Lung (tissue), 12 donors: ENCODE measurements around the gene PLEKHO2. TPM values are rescaled to one million over a fixed set of nuclear protein-coding genes. Genes with fewer than 3 reads are reported as not detected.

Experiments used
- ATAC-seq: fragments of 200-7000 bp; cut with Tn5 transposase; one replicate; pipeline ENCODE4 v1.9.1; 2020; ENCODE audit warnings: moderate number of reproducible peaks; ENCODE audit not compliant: insufficient read depth, low FRiP score
- DNase-seq, 3 donors: peaks; one replicate each; pipeline ENCODE4 v3.0.0-alpha.2; 2013 to 2017
- H3K27ac ChIP-seq, 2 donors: one replicate each; pipeline ENCODE4 v1.5.1; 2013; ENCODE audit warnings: mild to moderate bottlenecking in 2 of 2, moderate library complexity in 2 of 2, control low read depth in 1 of 2, inconsistent platforms in 1 of 2, low read depth in 1 of 2, low read length in 1 of 2
- H3K27me3 ChIP-seq, 3 donors: one replicate each; pipeline ENCODE4 v1.5.1; 2013; ENCODE audit warnings: low read length in 2 of 3; ENCODE audit not compliant: control insufficient read depth in 3 of 3, insufficient read depth in 3 of 3
- H3K36me3 ChIP-seq, 4 donors: one replicate each; pipeline ENCODE4 v1.5.1; 2013; ENCODE audit warnings: low read length in 4 of 4, mild to moderate bottlenecking in 1 of 4, moderate library complexity in 1 of 4; ENCODE audit not compliant: control insufficient read depth in 4 of 4, insufficient read depth in 4 of 4
- H3K4me1 ChIP-seq, 5 donors: one replicate each; pipeline ENCODE4 v1.5.1; 2013; ENCODE audit warnings: low read length in 5 of 5, mild to moderate bottlenecking in 2 of 5, moderate library complexity in 1 of 5; ENCODE audit not compliant: control insufficient read depth in 5 of 5, insufficient read depth in 5 of 5
- H3K4me3 ChIP-seq: one replicate; pipeline ENCODE4 v1.5.1; 2013; ENCODE audit warnings: mild to moderate bottlenecking, control low read depth, moderate library complexity
- H3K9ac ChIP-seq, 2 donors: one replicate each; pipeline ENCODE4 v1.5.1; 2013; ENCODE audit warnings: low read length in 2 of 2, control low read depth in 1 of 2; ENCODE audit not compliant: insufficient read depth in 1 of 2
- H3K9me3 ChIP-seq, 4 donors: one replicate each; pipeline ENCODE4 v1.5.1; 2013; ENCODE audit warnings: low read length in 3 of 4, mild to moderate bottlenecking in 1 of 4, moderate library complexity in 1 of 4; ENCODE audit not compliant: control insufficient read depth in 4 of 4, insufficient read depth in 3 of 4
- CTCF ChIP-seq: IDR thresholded peaks from 2 replicates; pipeline ENCODE4 v1.5.1; 2012; ENCODE audit warnings: mild to moderate bottlenecking; ENCODE audit errors: control extremely low read depth, extremely low read depth
- WGBS, 2 donors: extraction: QIAGEN DNeasy Blood & Tissue Kit; methylation state at CpG; one replicate each; pipeline ENCODE4 v1.1.7; 2013; 5-methylcytosine and 5-hydroxymethylcytosine counted together
- polyA plus RNA-seq, 2 donors: library from polyadenylated mRNA; stranded (reverse); fragments of 200-250 nt; gene quantifications; one replicate each; pipeline ENCODE4 v1.2.1, GENCODE V29; 2013
- total RNA-seq, 2 donors: library from RNA; depleted of rRNA in 1 of 2; stranded (reverse); fragments of >200 nt in 1 of 2; gene quantifications; one replicate each; pipeline ENCODE4 v1.2.1, GENCODE V29; 2014 to 2021
- donor health status: control.
- donor health status: control.
- donor health status: Bipolar disorder and iron deficiency.
- donor health status: healthy.
- donor health status: DM: yes; HTN: yes; CAD: no.

The PLEKHO2 gene
- total and polyA plus RNA-seq, 4 donors, result 25.6 to 84.1 (median 56.1) TPM

GRCh38 chr15:64857421-64857820, 15.7 kb downstream of the PLEKHO2 start:
- ATAC-seq, result no peak

GRCh38 chr15:64858021-64858575, 16.4 kb downstream of the PLEKHO2 start:
- no peak for ATAC-seq
- H3K9ac ChIP-seq, result no peak overlapping the region
- 25 to 44% methylated on average over 6 of the region's 6 CpGs for WGBS, 2 donors
- no peaks in the 10 kb centered on the region for H3K9me3 ChIP-seq
- peaks cover 0 to 56% (median 23%) of the 10 kb centered on the region in 4 donors for H3K36me3 ChIP-seq
- TF ChIP-seq CTCF, result no peak
- peak in 2 of 3 donors; percentile 36 to 57 for DNase-seq
- H3K27ac ChIP-seq, result peak overlapping the region in 1 of 2 donors; percentile 40
- H3K27me3 ChIP-seq, result no peaks in the 10 kb centered on the region
- no peak overlapping the region for H3K4me3 ChIP-seq
- peaks cover 0 to 51% (median 33%) of the 10 kb centered on the region in 5 donors for H3K4me1 ChIP-seq

More at GRCh38 chr15:64857421-64857820, 15.7 kb downstream of the PLEKHO2 start:
- DNase-seq, result no peak
- TF ChIP-seq CTCF, result no peak
- Histone ChIP-seq H3K4me1 (peaks cover 0 to 51% (median 33%) of the 10 kb centered on the region in 5 donors), H3K27ac (peak overlapping the region in 1 of 2 donors; percentile 40), H3K9ac (peak overlapping the region in 1 of 2 donors; percentile 60), H3K27me3 (no peaks in the 10 kb centered on the region), H3K36me3 (peaks cover 0 to 54% (median 23%) of the 10 kb centered on the region in 4 donors), H3K4me3 (no peak overlapping the region), H3K9me3 (no peaks in the 10 kb centered on the region)
- 53 to 60% methylated on average over 4 of the region's 4 CpGs for WGBS, 2 donors

GRCh38 chr15:64859226-64859625, 17.5 kb downstream of the PLEKHO2 start:
- H3K27ac ChIP-seq, result no peak overlapping the region
- TF ChIP-seq CTCF, result no peak
- H3K9ac ChIP-seq, result no peak overlapping the region
- no peak for DNase-seq
- 74 to 97% methylated on average over 2 of the region's 2 CpGs for WGBS, 2 donors
- H3K27me3 ChIP-seq, result no peaks in the 10 kb centered on the region
- no peak overlapping the region for H3K4me3 ChIP-seq
- H3K36me3 ChIP-seq, result peaks cover 0 to 59% (median 21%) of the 10 kb centered on the region in 4 donors
- no peak for ATAC-seq
- peaks cover 0 to 42% (median 25%) of the 10 kb centered on the region in 5 donors for H3K4me1 ChIP-seq
- no peaks in the 10 kb centered on the region for H3K9me3 ChIP-seq
